Sigmoid colon (tissue), 7 donors: Measurements from ENCODE around the gene SLC15A1. TPM values are rescaled to one million over a fixed set of nuclear protein-coding genes. Genes with fewer than 3 reads are reported as not detected.

Experiments used
- DNase-seq: peaks from one replicate; pipeline ENCODE4 v3.0.0-alpha.2; 2019
- H3K27ac ChIP-seq, 4 donors: fragments of 200-600 bp; sonication (generic); one replicate each; pipeline ENCODE4 v1.5.1; 2016 to 2019; ENCODE audit warnings: mild to moderate bottlenecking in 1 of 4
- H3K27me3 ChIP-seq, 3 donors: fragments of 200-600 bp; sonication (generic); one replicate each; pipeline ENCODE4 v1.5.1; 2019; ENCODE audit warnings: mild to moderate bottlenecking in 1 of 3
- H3K36me3 ChIP-seq, 4 donors: fragments of 200-600 bp; sonication (generic); one replicate each; pipeline ENCODE4 v1.5.1; 2016 to 2019
- H3K4me1 ChIP-seq, 4 donors: fragments of 200-600 bp; sonication (generic); one replicate each; pipeline ENCODE4 v1.5.1; 2017 to 2019
- H3K4me3 ChIP-seq, 4 donors: fragments of 200-600 bp; sonication (generic); one replicate each; pipeline ENCODE4 v1.5.1; 2017 to 2019; ENCODE audit warnings: mild to moderate bottlenecking in 2 of 4, moderate library complexity in 1 of 4
- H3K9me3 ChIP-seq, 4 donors: fragments of 200-600 bp in 3 of 4; sonication (generic) in 3 of 4; one replicate each; pipeline versions ENCODE4 v1.5.1 to v1.6.1; 2013 to 2019
- EP300 ChIP-seq, 4 donors: sonication (generic); formaldehyde crosslinking; IDR thresholded peaks; one replicate each; pipeline ENCODE4 v1.6.1; 2017; ENCODE audit warnings: antibody characterized with exemption in 4 of 4
- POLR2A ChIP-seq, 2 donors: fragments of 450-650 bp; IDR thresholded peaks; one replicate each; pipeline ENCODE4 v1.6.1; 2016; ENCODE audit warnings: antibody characterized with exemption in 2 of 2, mild to moderate bottlenecking in 2 of 2, moderate library complexity in 2 of 2
- POLR2AphosphoS5 ChIP-seq, 4 donors: sonication (generic); formaldehyde crosslinking; IDR thresholded peaks; one replicate each; pipeline ENCODE4 v1.6.1; 2017; ENCODE audit warnings: antibody characterized with exemption in 4 of 4
- WGBS, 2 donors: extraction: QIAGEN DNeasy Blood & Tissue Kit; methylation state at CpG; one replicate each; pipeline ENCODE4 v1.1.7; 2013; 5-methylcytosine and 5-hydroxymethylcytosine counted together
- intact Hi-C: fragments of 100-400 bp; cut with DNase I; formaldehyde crosslinking; loops from one replicate; pipeline ENCODE4 v1.15.1; 2023
- polyA plus RNA-seq, 3 donors: library from polyadenylated mRNA; stranded (reverse); fragments of 200-250 nt; gene quantifications; one replicate each; pipeline ENCODE4 v1.2.3, GENCODE V29; 2013
- total RNA-seq, 4 donors: library from RNA; depleted of rRNA; stranded (reverse); fragments of >200 nt; gene quantifications; one replicate each; pipeline ENCODE4 v1.1.0, GENCODE V29; 2016
- TF ChIP-seq, protein P1 (sequence below), 4 experiments: fragments of 450-650 bp in 3 of 4; fragments of 200-600 bp in 1 of 4; IDR thresholded peaks; one replicate each; pipeline ENCODE4 v1.5.1; 2016 to 2019; ENCODE audit warnings: antibody characterized with exemption in 4 of 4, mild to moderate bottlenecking in 3 of 4, moderate library complexity in 2 of 4
- donor health status: healthy with polysubstance abuse.
- donor health status: Bipolar disorder and iron deficiency.
- donor health status: healthy.

SLC15A1 gene
- total and polyA plus RNA-seq, 7 donors, result under 0.01 to 11.1 (median 2.1) TPM; not detected in 2

DNA sequence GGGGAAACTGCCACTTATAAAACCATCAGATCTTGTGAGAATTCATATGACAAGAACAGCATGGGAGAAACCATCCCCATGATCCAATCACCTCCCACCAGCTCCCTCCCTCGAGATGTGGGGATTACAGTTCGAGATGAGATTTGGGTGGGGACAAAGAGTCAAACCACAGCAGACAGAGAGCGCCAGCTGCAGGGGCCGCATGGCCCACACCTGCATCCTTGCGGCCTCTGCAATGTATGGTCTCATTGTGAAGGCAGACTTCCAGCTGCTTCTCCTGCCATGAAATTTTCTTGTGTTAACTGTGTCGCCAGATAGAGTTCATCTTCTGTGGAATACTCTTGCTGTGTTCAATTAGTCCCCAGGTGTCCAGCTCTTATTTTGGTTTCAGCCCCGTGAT, 17.3 kb upstream of the SLC15A1 start:
- no peak overlapping the region for H3K27ac ChIP-seq
- H3K27me3 ChIP-seq, result no peaks in the 10 kb centered on the region
- no peaks in the 10 kb centered on the region for H3K4me1 ChIP-seq
- H3K4me3 ChIP-seq, result no peak overlapping the region
- TF ChIP-seq, protein P1, sequence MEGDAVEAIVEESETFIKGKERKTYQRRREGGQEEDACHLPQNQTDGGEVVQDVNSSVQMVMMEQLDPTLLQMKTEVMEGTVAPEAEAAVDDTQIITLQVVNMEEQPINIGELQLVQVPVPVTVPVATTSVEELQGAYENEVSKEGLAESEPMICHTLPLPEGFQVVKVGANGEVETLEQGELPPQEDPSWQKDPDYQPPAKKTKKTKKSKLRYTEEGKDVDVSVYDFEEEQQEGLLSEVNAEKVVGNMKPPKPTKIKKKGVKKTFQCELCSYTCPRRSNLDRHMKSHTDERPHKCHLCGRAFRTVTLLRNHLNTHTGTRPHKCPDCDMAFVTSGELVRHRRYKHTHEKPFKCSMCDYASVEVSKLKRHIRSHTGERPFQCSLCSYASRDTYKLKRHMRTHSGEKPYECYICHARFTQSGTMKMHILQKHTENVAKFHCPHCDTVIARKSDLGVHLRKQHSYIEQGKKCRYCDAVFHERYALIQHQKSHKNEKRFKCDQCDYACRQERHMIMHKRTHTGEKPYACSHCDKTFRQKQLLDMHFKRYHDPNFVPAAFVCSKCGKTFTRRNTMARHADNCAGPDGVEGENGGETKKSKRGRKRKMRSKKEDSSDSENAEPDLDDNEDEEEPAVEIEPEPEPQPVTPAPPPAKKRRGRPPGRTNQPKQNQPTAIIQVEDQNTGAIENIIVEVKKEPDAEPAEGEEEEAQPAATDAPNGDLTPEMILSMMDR (IDR thresholded peaks at IDR 0.05), result no peak
- TF ChIP-seq POLR2AphosphoS5 (IDR thresholded peaks at IDR 0.05), result no peak
- no peak for TF ChIP-seq POLR2A (IDR thresholded peaks at IDR 0.05)
- TF ChIP-seq EP300 (IDR thresholded peaks at IDR 0.05), result no peak
- no peak for DNase-seq
- H3K9me3 ChIP-seq, result peaks cover 0 to 2% (median 0%) of the 10 kb centered on the region in 4 donors
- intact Hi-C loops, result no loop called here
- H3K36me3 ChIP-seq, result no peaks in the 10 kb centered on the region
- 88 to 95% methylated on average over 7 of the region's 7 CpGs for WGBS, 2 donors

DNA sequence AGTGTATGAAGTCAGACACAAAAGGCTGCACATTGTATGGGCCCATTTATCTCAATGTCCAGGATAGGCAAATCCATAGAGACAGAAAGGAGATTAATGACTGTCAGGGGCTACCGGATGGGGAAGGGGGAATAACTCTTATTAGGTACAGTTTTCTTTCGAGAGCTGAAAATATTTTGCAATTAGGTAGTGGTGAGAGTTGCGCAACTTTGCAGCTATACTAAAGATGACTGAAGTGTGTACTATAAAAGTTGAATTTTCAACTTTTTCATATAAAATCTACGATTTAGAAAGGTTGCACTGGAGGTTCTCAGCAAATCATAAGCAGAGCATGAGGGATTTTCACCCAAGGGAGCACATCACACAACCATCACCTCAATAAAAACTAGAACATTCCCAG, 16.1 kb upstream of the SLC15A1 start:
- no peak overlapping the region for H3K4me3 ChIP-seq
- peaks cover 0 to 2% (median 0%) of the 10 kb centered on the region in 4 donors for H3K9me3 ChIP-seq
- no peak overlapping the region for H3K27ac ChIP-seq
- TF ChIP-seq, protein P1 (IDR thresholded peaks at IDR 0.05), result no peak
- TF ChIP-seq POLR2A (IDR thresholded peaks at IDR 0.05), result no peak
- no peak for TF ChIP-seq EP300 (IDR thresholded peaks at IDR 0.05)
- TF ChIP-seq POLR2AphosphoS5 (IDR thresholded peaks at IDR 0.05), result no peak
- WGBS, 2 donors, result 82 to 92% methylated on average over 4 of the region's 4 CpGs
- H3K36me3 ChIP-seq, result no peaks in the 10 kb centered on the region
- no peaks in the 10 kb centered on the region for H3K27me3 ChIP-seq
- intact Hi-C loops, result no loop called here
- no peaks in the 10 kb centered on the region for H3K4me1 ChIP-seq
- DNase-seq, result no peak

DNA sequence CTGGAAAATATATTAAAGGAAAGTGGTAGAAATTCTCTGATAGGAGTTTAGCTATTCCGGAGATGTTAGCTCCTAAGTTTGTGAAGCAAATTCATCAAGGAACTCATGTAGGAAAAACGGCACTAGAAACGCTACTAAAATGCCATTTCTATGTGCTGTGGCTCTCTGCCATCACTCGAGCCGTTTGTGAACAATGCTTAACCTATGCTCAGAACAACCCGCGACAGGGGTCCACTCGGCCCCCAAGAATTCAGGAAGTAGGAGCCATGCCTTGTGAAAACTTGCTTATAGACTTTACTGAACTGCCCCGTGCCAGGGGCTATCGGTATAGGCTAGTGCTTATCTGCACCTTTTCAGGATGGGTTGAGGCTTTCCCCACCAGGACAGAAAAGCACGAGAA, 14.2 kb upstream of the SLC15A1 start:
- intact Hi-C loops, result no loop called here
- Histone ChIP-seq H3K4me3 (no peak overlapping the region), H3K36me3 (no peaks in the 10 kb centered on the region), H3K9me3 (peaks cover 0 to 2% (median 0%) of the 10 kb centered on the region in 4 donors), H3K27me3 (no peaks in the 10 kb centered on the region), H3K4me1 (no peaks in the 10 kb centered on the region), H3K27ac (no peak overlapping the region)
- 19 to 53% methylated on average over 11 of the region's 11 CpGs for WGBS, 2 donors
- TF ChIP-seq, protein P1 (IDR thresholded peaks at IDR 0.05), result no peak
- TF ChIP-seq EP300 (IDR thresholded peaks at IDR 0.05), result no peak
- no peak for TF ChIP-seq POLR2A (IDR thresholded peaks at IDR 0.05)
- TF ChIP-seq POLR2AphosphoS5 (IDR thresholded peaks at IDR 0.05), result no peak
- DNase-seq, result no peak

DNA sequence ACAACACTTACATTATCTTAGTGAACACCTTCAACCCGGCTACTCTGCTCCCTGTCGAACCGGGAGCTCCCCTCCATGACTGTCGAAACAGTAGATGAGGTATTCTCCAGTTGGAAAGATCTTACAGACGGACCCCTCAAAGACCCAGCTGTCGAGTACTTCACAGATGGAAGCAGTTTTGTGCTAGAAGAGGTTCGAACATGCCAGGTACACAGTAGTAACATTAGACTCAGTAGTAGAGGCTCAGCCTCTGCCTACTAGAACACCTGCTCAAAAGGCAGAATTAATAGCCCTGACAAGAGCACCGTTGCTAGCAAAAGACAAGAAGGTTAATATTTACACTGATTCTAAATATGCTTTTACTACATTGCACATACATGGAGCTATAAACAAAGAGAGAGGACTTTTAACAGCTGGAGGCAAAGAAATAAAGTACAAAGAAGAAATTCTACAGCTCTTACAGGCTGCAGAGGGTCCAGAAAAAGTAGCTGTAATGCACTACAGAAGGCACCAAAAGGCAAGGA, 13.6 kb upstream of the SLC15A1 start:
- H3K4me1 ChIP-seq, result no peaks in the 10 kb centered on the region
- DNase-seq, result no peak
- H3K36me3 ChIP-seq, result no peaks in the 10 kb centered on the region
- peaks cover 0 to 2% (median 0%) of the 10 kb centered on the region in 4 donors for H3K9me3 ChIP-seq
- intact Hi-C loops, result no loop called here
- no peaks in the 10 kb centered on the region for H3K27me3 ChIP-seq
- WGBS, 2 donors, result 49 to 66% methylated on average over 8 of the region's 8 CpGs
- no peak overlapping the region for H3K27ac ChIP-seq
- H3K4me3 ChIP-seq, result no peak overlapping the region
- TF ChIP-seq EP300 (IDR thresholded peaks at IDR 0.05), result no peak
- no peak for TF ChIP-seq POLR2A (IDR thresholded peaks at IDR 0.05)
- no peak for TF ChIP-seq POLR2AphosphoS5 (IDR thresholded peaks at IDR 0.05)
- TF ChIP-seq, protein P1 (IDR thresholded peaks at IDR 0.05), result no peak
